H1 (cell line): Measurements from ENCODE around the gene ZNF423. TPM values are rescaled to one million over a fixed set of nuclear protein-coding genes. Genes with fewer than 3 reads are reported as not detected.

Experiments used
- CTCF ChIA-PET: fragments of 300-600 bp; sonication (Branson Sonifier 250); formaldehyde crosslinking; loops from one replicate; lab custom pipeline; 2021; ENCODE audit not compliant: partially characterized antibody; lab: Charles Lee
- POLR2A ChIA-PET: fragments of 300-600 bp; sonication (Branson Sonifier 250); formaldehyde crosslinking; loops from one replicate; lab custom pipeline; 2021; ENCODE audit warnings: inconsistent platforms; ENCODE audit not compliant: partially characterized antibody; lab: Charles Lee
- DNase-seq, 2 experiments: peaks; one replicate each; pipeline versions ENCODE4 v3.0.0 to v3.0.0-alpha.2; 2010 to 2022; ENCODE audit warnings: low spot score in 2 of 2, low read depth in 1 of 2, mixed read lengths in 1 of 2
- FAIRE-seq: peaks from 2 replicates; lab custom pipeline; 2011; peaks lifted over from hg19 to GRCh38; lab: Jason Lieb, UNC
- H2AFZ ChIP-seq: 2 replicates; pipeline ENCODE4 v1.8.1; 2012; ENCODE audit warnings: low read length, inconsistent platforms
- H2AK5ac ChIP-seq: 2 replicates; pipeline ENCODE4 v1.6.1; 2013; ENCODE audit warnings: low read depth, low read length
- H2BK120ac ChIP-seq: replicated peaks from 2 replicates; pipeline ENCODE3; 2013; ENCODE audit warnings: low read depth, low read length, inconsistent platforms
- H2BK12ac ChIP-seq: 2 replicates; pipeline ENCODE4 v1.6.1; 2013; ENCODE audit warnings: low read depth, low read length
- H2BK15ac ChIP-seq: 2 replicates; pipeline ENCODE4 v1.6.1; 2013; ENCODE audit warnings: low read length
- H2BK20ac ChIP-seq: 2 replicates; pipeline ENCODE4 v1.6.1; 2013; ENCODE audit warnings: low read length
- H2BK5ac ChIP-seq: 2 replicates; pipeline ENCODE4 v1.6.1; 2013; ENCODE audit warnings: low read depth, low read length
- H3K14ac ChIP-seq: 2 replicates; pipeline ENCODE4 v1.6.1; 2013; ENCODE audit warnings: inconsistent platforms; ENCODE audit not compliant: insufficient read length
- H3K18ac ChIP-seq: 2 replicates; pipeline ENCODE4 v1.6.1; 2013; ENCODE audit warnings: low read length; ENCODE audit errors: extremely low read depth
- H3K23ac ChIP-seq: 2 replicates; pipeline ENCODE4 v1.6.1; 2013; ENCODE audit warnings: inconsistent platforms; ENCODE audit not compliant: insufficient read length
- H3K23me2 ChIP-seq: 2 replicates; pipeline ENCODE4 v1.6.1; 2013; ENCODE audit warnings: low read depth, low read length
- H3K27ac ChIP-seq: 2 replicates; pipeline ENCODE4 v1.6.1; 2011; ENCODE audit warnings: low read depth, low read length, inconsistent platforms
- H3K27me3 ChIP-seq, 4 experiments: replicated peaks in 1 of 4; 1 replicate in 1 of 4; 2 replicates in 3 of 4; pipeline versions ENCODE4 v1.6.1 to v1.8.1; 2011 to 2013; ENCODE audit warnings: low read length in 3 of 4, mild to moderate bottlenecking in 3 of 4, inconsistent platforms in 2 of 4, mixed read lengths in 2 of 4, moderate library complexity in 1 of 4; ENCODE audit not compliant: control insufficient read depth in 3 of 4, insufficient read depth in 3 of 4; ENCODE audit errors: extremely low read depth in 1 of 4
- H3K36me3 ChIP-seq, 4 experiments: 2 replicates each; pipeline versions ENCODE4 v1.6.1 to v1.8.1; 2011 to 2013; ENCODE audit warnings: mild to moderate bottlenecking in 4 of 4, low read length in 3 of 4, moderate library complexity in 2 of 4, control low read depth in 1 of 4, inconsistent platforms in 1 of 4; ENCODE audit not compliant: insufficient read depth in 4 of 4, control insufficient read depth in 2 of 4
- H3K4ac ChIP-seq: replicated peaks from 2 replicates; pipeline ENCODE3; 2013; ENCODE audit warnings: low read length, low read depth, mixed read lengths, inconsistent platforms; ENCODE audit not compliant: insufficient read length
- H3K4me1 ChIP-seq, 4 experiments: replicated peaks in 1 of 4; 1 replicate in 1 of 4; 2 replicates in 3 of 4; pipeline versions ENCODE4 v1.6.1 to v1.8.1; 2011 to 2013; ENCODE audit warnings: low read length in 3 of 4, inconsistent platforms in 2 of 4, mixed read lengths in 1 of 4; ENCODE audit not compliant: insufficient read depth in 4 of 4, control insufficient read depth in 3 of 4
- H3K4me2 ChIP-seq, 2 experiments: 2 replicates each; pipeline versions ENCODE4 v1.6.1 to v1.8.1; 2011 to 2013; ENCODE audit warnings: low read depth in 2 of 2, low read length in 2 of 2, control low read depth in 1 of 2, inconsistent platforms in 1 of 2, mild to moderate bottlenecking in 1 of 2; ENCODE audit not compliant: insufficient read depth in 1 of 2
- H3K4me3 ChIP-seq, 4 experiments: fragments of 200-600, 300-600 bp in 1 of 4; sonication (generic), shearing (Covaris generic), sonication (Bioruptor Twin) in 1 of 4; 2 replicates each; pipeline versions ENCODE4 v1.5.1 to v1.8.1; 2011 to 2016; ENCODE audit warnings: low read length in 4 of 4, low read depth in 3 of 4, control low read depth in 2 of 4, inconsistent platforms in 2 of 4, mild to moderate bottlenecking in 2 of 4, mixed read lengths in 1 of 4, moderate library complexity in 1 of 4; ENCODE audit not compliant: insufficient read depth in 2 of 4; ENCODE audit errors: extremely low read depth in 1 of 4
- H3K56ac ChIP-seq: replicated peaks from 2 replicates; pipeline ENCODE3; 2013; ENCODE audit warnings: low read depth, mild to moderate bottlenecking, mixed read lengths, low read length, inconsistent platforms; ENCODE audit not compliant: insufficient read length
- H3K79me1 ChIP-seq: 2 replicates; pipeline ENCODE4 v1.6.1; 2013; ENCODE audit warnings: low read depth, low read length, control low read depth
- H3K79me2 ChIP-seq, 2 experiments: 2 replicates each; pipeline versions ENCODE4 v1.6.1 to v1.8.1; 2012 to 2013; ENCODE audit warnings: low read length in 2 of 2, mild to moderate bottlenecking in 2 of 2, inconsistent platforms in 1 of 2; ENCODE audit not compliant: insufficient read depth in 2 of 2, control insufficient read depth in 1 of 2
- H3K9ac ChIP-seq, 4 experiments: replicated peaks in 1 of 4; 1 replicate in 1 of 4; 2 replicates in 3 of 4; pipeline versions ENCODE4 v1.6.1 to v1.8.1; 2011 to 2013; ENCODE audit warnings: low read depth in 3 of 4, low read length in 3 of 4, control low read depth in 2 of 4, mild to moderate bottlenecking in 2 of 4, moderate library complexity in 2 of 4, inconsistent platforms in 1 of 4; ENCODE audit errors: extremely low read depth in 1 of 4
- H3K9me3 ChIP-seq, 2 experiments: 2 replicates each; pipeline versions ENCODE4 v1.6.1 to v1.8.1; 2012 to 2013; ENCODE audit warnings: mild to moderate bottlenecking in 2 of 2, moderate library complexity in 2 of 2, control low read depth in 1 of 2, inconsistent platforms in 1 of 2, low read depth in 1 of 2, low read length in 1 of 2, mixed read lengths in 1 of 2; ENCODE audit not compliant: insufficient read depth in 2 of 2
- H4K20me1 ChIP-seq, 2 experiments: replicated peaks in 1 of 2; 2 replicates each; pipeline versions ENCODE3 to v1.8.1; 2011 to 2013; ENCODE audit warnings: inconsistent platforms in 2 of 2, low read length in 2 of 2, mild to moderate bottlenecking in 1 of 2; ENCODE audit not compliant: insufficient read depth in 2 of 2, control insufficient read depth in 1 of 2
- H4K5ac ChIP-seq: 2 replicates; pipeline ENCODE4 v1.6.1; 2013; ENCODE audit warnings: low read length, low read depth, mixed read lengths, inconsistent platforms; ENCODE audit not compliant: insufficient read length
- H4K8ac ChIP-seq: 2 replicates; pipeline ENCODE4 v1.8.0; 2013; ENCODE audit warnings: mild to moderate bottlenecking, moderate library complexity, low read length, inconsistent platforms; ENCODE audit not compliant: insufficient read depth; ENCODE audit errors: extremely low read depth
- H4K91ac ChIP-seq: replicated peaks from 2 replicates; pipeline ENCODE3; 2013; ENCODE audit warnings: low read length, mixed read lengths, inconsistent platforms; ENCODE audit not compliant: insufficient read length
- BRCA1 ChIP-seq: IDR thresholded peaks from 2 replicates; pipeline ENCODE4 v1.6.1; 2012; ENCODE audit warnings: low read depth, low read length, improper control_type of control experiment
- CBX5 ChIP-seq: fragments of 300-800, 300-1000 bp; sonication (generic); IDR thresholded peaks from 2 replicates; pipeline ENCODE4 v1.7.1; 2016; ENCODE audit warnings: antibody characterized with exemption, low read length, low read depth
- CEBPB ChIP-seq: IDR thresholded peaks from 2 replicates; pipeline ENCODE4 v1.6.1; 2012; ENCODE audit warnings: low read depth, low read length
- GTF2F1 ChIP-seq: IDR thresholded peaks from 2 replicates; pipeline ENCODE4 v1.6.1; 2012; ENCODE audit warnings: low read depth, low read length, improper control_type of control experiment, borderline replicate concordance
- HDAC6 ChIP-seq: IDR thresholded peaks from one replicate; pipeline ENCODE4 v1.7.1; 2012; ENCODE audit warnings: low read depth, mild to moderate bottlenecking, inconsistent platforms, low read length, moderate library complexity
- JUN ChIP-seq: IDR thresholded peaks from 2 replicates; pipeline ENCODE4 v1.6.1; 2011; ENCODE audit warnings: low read depth, mild to moderate bottlenecking, improper control_type of control experiment, low read length
- MAX ChIP-seq: IDR thresholded peaks from 2 replicates; pipeline ENCODE4 v1.6.1; 2012; ENCODE audit warnings: inconsistent platforms
- POLR2A ChIP-seq, 2 experiments: IDR thresholded peaks; 1 replicate in 1 of 2; 2 replicates in 1 of 2; pipeline ENCODE4 v1.6.1; 2011; ENCODE audit warnings: low read depth in 2 of 2, low read length in 2 of 2, mild to moderate bottlenecking in 2 of 2; ENCODE audit errors: control extremely low read depth in 1 of 2
- POU5F1 ChIP-seq: IDR thresholded peaks from 2 replicates; pipeline ENCODE4 v1.6.1; 2011; ENCODE audit warnings: low read depth, mild to moderate bottlenecking, low read length, moderate library complexity
- SP4 ChIP-seq: IDR thresholded peaks from 2 replicates; pipeline ENCODE4 v1.6.1; 2012; ENCODE audit warnings: low read length, inconsistent platforms
- TAF7 ChIP-seq: optimal IDR thresholded peaks from 2 replicates; pipeline ENCODE3; 2011; ENCODE audit warnings: low read depth, mild to moderate bottlenecking, inconsistent platforms, low read length, moderate library complexity, borderline replicate concordance
- WGBS, 2 experiments: shearing (Covaris generic) in 1 of 2; methylation state at CpG; one replicate each; pipeline versions ENCODE4 v1.1.6 to v1.1.7; 2013 to 2015; ENCODE audit warnings: low lambda C conversion rate in 2 of 2, mixed read lengths in 2 of 2, inconsistent platforms in 1 of 2, low coverage in 1 of 2, missing lambda C conversion rate in 1 of 2; ENCODE audit not compliant: insufficient replicate concordance in 2 of 2, insufficient coverage in 1 of 2, insufficient read length in 1 of 2; ENCODE audit errors: extremely low coverage in 1 of 2, missing lambda C conversion rate in 1 of 2; 5-methylcytosine and 5-hydroxymethylcytosine counted together
- polyA plus RNA-seq, 7 experiments: library from polyadenylated mRNA; depleted of rRNA in 3 of 7; stranded (reverse) in 5 of 7; unstranded in 2 of 7; fragments of >200 nt in 5 of 7; fragments of 200-250 nt in 2 of 7; gene quantifications; 1 replicate in 5 of 7; 2 replicates in 1 of 7; 4 replicates in 1 of 7; pipeline versions ENCODE4 v1.2.1 to v1.2.3, GENCODE V29; 2011 to 2013; ENCODE audit warnings: missing spikeins in 2 of 7, mixed read lengths in 2 of 7
- total RNA-seq: library from RNA; stranded (reverse); fragmentation: NEBNext Ultra II Directional; extraction: Animal tissue kit (Norgen Biotek cat#: 25700); gene quantifications from 2 replicates; pipeline ENCODE4 v1.2.1, GENCODE V29; 2021

Gene ZNF423
- total and polyA plus RNA-seq, 2 of the 8 experiments (the other 6 are each of a cell fraction or from before 2014, with no cell fraction given): 38.2 to 52.3 TPM

- TF ChIP-seq GTF2F1 (no peak), MAX (no peak), SP4 (no peak), BRCA1 (no peak), JUN (no peak), POLR2A (IDR thresholded peaks at IDR 0.05; ENCODE audit: control extremely low read depth in 1 of 2, low read depth in 2 of 2, low read length in 2 of 2) (no peak), CBX5 (no peak), POU5F1 (no peak), CEBPB (no peak), TAF7 (no peak), HDAC6 (no peak)
- H2AFZ ChIP-seq: no peak overlapping the region
- WGBS, 2 experiments: 88% methylated on average over 28 of the region's 28 CpGs; no CpG with 5 or more reads in 1 of the 2 experiments
- no peak overlapping the region; the same call in 1 of the 2 replicates for H2AK5ac ChIP-seq
- ChIA-PET CTCF (interaction anchor here (0.7 to 5.5 kb wide), 6 partner anchors 12 to 179 kb away, joined by 3 to 46 read pairs (median 4); no protein-coding TSS in a partner anchor), POLR2A (interaction anchor here (0.9 kb wide), 1 partner anchor 30 kb away, joined by 3 read pairs; no protein-coding TSS in a partner anchor)
- no peaks in the 10 kb centered on the region; the same call in 1 of the 2 replicates for H3K79me1 ChIP-seq
- peaks cover 4 to 33% (median 19%) of the 10 kb centered on the region in 4 experiments for H3K4me1 ChIP-seq
- no peak overlapping the region for H3K9ac ChIP-seq
- peak overlapping the region; percentile 51 for H3K18ac ChIP-seq
- H3K4me3 ChIP-seq: no peak overlapping the region
- H3K56ac ChIP-seq: no peak overlapping the region
- no peak overlapping the region for H3K4me2 ChIP-seq
- no peak overlapping the region for H3K14ac ChIP-seq
- no peak overlapping the region for H2BK15ac ChIP-seq
- no peak overlapping the region; the same call in 1 of the 2 replicates for H2BK20ac ChIP-seq
- no peak overlapping the region for H4K91ac ChIP-seq
- H2BK12ac ChIP-seq: peak overlapping the region; percentile 75; the same call in 1 of the 2 replicates
- peak overlapping the region; percentile 34 for H3K4ac ChIP-seq
- H3K9me3 ChIP-seq: no peaks in the 10 kb centered on the region
- no peak overlapping the region for H4K5ac ChIP-seq
- no peak overlapping the region for H3K27ac ChIP-seq
- FAIRE-seq (peak; percentile 28), DNase-seq (no peak)
- no peaks in the 10 kb centered on the region for H3K27me3 ChIP-seq
- peaks cover 0 to 12% of the 10 kb centered on the region in 2 experiments; a peak in 1 of 4 replicates for H3K79me2 ChIP-seq
- H3K23ac ChIP-seq: no peak overlapping the region
- H2BK5ac ChIP-seq: no peak overlapping the region; the same call in 1 of the 2 replicates
- no peak overlapping the region for H2BK120ac ChIP-seq
- no peaks in the 10 kb centered on the region for H4K20me1 ChIP-seq
- no peak overlapping the region for H4K8ac ChIP-seq
- no peaks in the 10 kb centered on the region for H3K36me3 ChIP-seq
- peaks cover 2% of the 10 kb centered on the region; the same call in 1 of the 2 replicates for H3K23me2 ChIP-seq
Observed at GRCh38 chr16:49586466-49587450, 269.2 kb downstream of the ZNF423 start.
